Caco-2 (cell line): ENCODE measurements around the gene ZBTB17. TPM values are rescaled to one million over a fixed set of nuclear protein-coding genes. Genes with fewer than 3 reads are reported as not detected.

Experiments
- BruUV-seq: library from RNA; stranded (reverse); fragments of 400-500 nt; replicated peaks from 2 replicates; lab custom pipeline; 2021; lab: Mats Ljungman, UMichigan
- CTCF ChIA-PET: fragments of 300-600 bp; sonication (Branson Sonifier 250); formaldehyde crosslinking; loops from one replicate; lab custom pipeline; 2022; ENCODE audit warnings: antibody characterized with exemption; lab: Charles Lee
- POLR2A ChIA-PET: fragments of 300-600 bp; sonication (Branson Sonifier 250); formaldehyde crosslinking; loops from one replicate; lab custom pipeline; 2022; ENCODE audit warnings: antibody characterized with exemption; lab: Charles Lee
- DNase-seq, 2 experiments: peaks; one replicate each; pipeline versions ENCODE4 v3.0.0 to v3.0.0-alpha.2; 2020 to 2022
- H3K27me3 ChIP-seq: replicated peaks from 2 replicates; pipeline ENCODE4 v1.6.0; 2011; ENCODE audit warnings: low read length; ENCODE audit not compliant: control insufficient read depth, insufficient read depth
- H3K36me3 ChIP-seq: 2 replicates; pipeline ENCODE4 v1.5.1; 2011; ENCODE audit warnings: low read length; ENCODE audit not compliant: control insufficient read depth, insufficient read depth
- H3K4me1 ChIP-seq: fragments of 250-450 bp; sonication (Bioruptor Pico); 2 replicates; pipeline ENCODE4 v1.5.1; 2020; ENCODE audit warnings: mild to moderate bottlenecking
- H3K4me3 ChIP-seq: 2 replicates; pipeline ENCODE4 v1.5.1; 2011; ENCODE audit warnings: low read depth, mild to moderate bottlenecking, control low read depth, low read length
- H3K9me3 ChIP-seq: fragments of 250-450 bp; sonication (Bioruptor Pico); 2 replicates; pipeline ENCODE4 v1.5.1; 2020; ENCODE audit warnings: mild to moderate bottlenecking, moderate library complexity
- H3K27ac Mint-ChIP-seq: one replicate; pipeline ENCODE4 v1.8.0; 2022; ENCODE audit warnings: mixed read lengths; ENCODE audit not compliant: unreplicated experiment
- H3K27me3 Mint-ChIP-seq: one replicate; pipeline ENCODE4 v1.8.0; 2022; ENCODE audit warnings: mixed read lengths; ENCODE audit not compliant: insufficient read depth, unreplicated experiment
- H3K36me3 Mint-ChIP-seq: one replicate; pipeline ENCODE4 v1.8.0; 2022; ENCODE audit warnings: mild to moderate bottlenecking, mixed read lengths; ENCODE audit not compliant: insufficient read depth, unreplicated experiment
- H3K4me1 Mint-ChIP-seq: one replicate; pipeline ENCODE4 v1.8.0; 2022; ENCODE audit warnings: low read depth, mixed read lengths; ENCODE audit not compliant: unreplicated experiment
- H3K4me3 Mint-ChIP-seq: one replicate; pipeline ENCODE4 v1.8.0; 2022; ENCODE audit warnings: mild to moderate bottlenecking, moderate library complexity, mixed read lengths; ENCODE audit not compliant: unreplicated experiment
- H3K9me3 Mint-ChIP-seq: one replicate; pipeline ENCODE4 v1.8.0; 2022; ENCODE audit warnings: mixed read lengths; ENCODE audit not compliant: unreplicated experiment
- intact Hi-C: fragments of 100-400 bp; cut with micrococcal nuclease; formaldehyde crosslinking; loops from one replicate; pipeline ENCODE4 v1.10.0; 2022; ENCODE audit not compliant: unreplicated experiment
- total RNA-seq: library from RNA; stranded (reverse); gene quantifications from 2 replicates; pipeline ENCODE4 v1.2.3, GENCODE V29; 2022
- TF ChIP-seq, protein P1 (sequence below), 2 experiments: fragments of 200-600 bp in 1 of 2; IDR thresholded peaks; 1 replicate in 1 of 2; 2 replicates in 1 of 2; pipeline versions ENCODE4 v1.5.1 to v1.8.0; 2011 to 2022; ENCODE audit warnings: antibody characterized with exemption in 1 of 2, control low read depth in 1 of 2, inconsistent platforms in 1 of 2, low read depth in 1 of 2, low read length in 1 of 2, mild to moderate bottlenecking in 1 of 2, moderate library complexity in 1 of 2; ENCODE audit not compliant: insufficient read depth in 1 of 2, severe bottlenecking in 1 of 2, unreplicated experiment in 1 of 2

The ZBTB17 gene
- total RNA-seq, 1 experiment from 2014 or later = 23.5 TPM

DNA sequence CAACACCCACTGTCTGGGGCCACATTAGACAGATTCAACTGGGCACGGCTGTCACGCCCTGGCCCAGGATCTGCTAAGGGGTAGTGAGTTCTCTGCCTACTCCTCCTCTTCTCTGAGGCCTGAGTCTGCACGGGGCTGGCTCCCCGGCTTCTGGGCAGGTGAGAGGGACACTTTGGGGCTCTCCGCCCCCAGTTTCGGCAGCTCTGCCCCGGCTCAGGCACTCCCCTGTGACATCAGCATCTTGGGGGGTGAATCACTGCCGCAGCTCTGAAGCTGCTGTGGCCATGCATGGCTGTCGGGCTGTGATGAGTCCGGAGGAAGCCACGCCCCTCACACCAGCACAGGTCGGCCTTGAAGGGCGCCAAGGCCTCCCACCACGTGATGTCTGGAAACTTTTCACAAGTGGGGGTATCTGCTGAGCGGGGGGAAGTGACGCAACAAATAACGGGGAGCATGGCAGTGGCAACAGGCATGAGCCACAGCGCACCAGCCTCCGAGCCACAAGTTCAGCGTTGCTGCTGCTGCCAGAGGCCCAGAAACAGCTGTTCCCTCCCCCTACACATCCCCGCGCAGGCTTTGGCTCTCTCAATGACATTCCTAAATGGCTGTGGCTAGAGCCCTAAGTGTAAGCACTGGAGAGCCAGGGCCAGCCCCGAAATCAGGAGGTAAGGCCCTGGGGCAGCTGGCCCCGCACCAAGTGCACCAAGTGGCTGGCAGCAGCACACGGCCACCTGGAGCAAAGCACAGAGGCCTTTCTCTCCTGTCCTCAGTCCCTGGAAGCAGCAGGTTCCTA, 26.3 kb downstream of the ZBTB17 start:
- CTCF ChIA-PET = interaction anchor here (0.8 to 1.0 kb wide), 2 partner anchors 26 to 134 kb away, joined by 3 to 6 read pairs; partner anchors contain the start of gene ZBTB17
- H3K4me3 Mint-ChIP-seq = no peak overlapping the region
- no TSS peak for BruUV-seq
- no peak for DNase-seq
- peaks cover 10% of the 10 kb centered on the region for H3K4me1 ChIP-seq
- intact Hi-C loops = no loop called here
- H3K27me3 ChIP-seq = no peaks in the 10 kb centered on the region
- peaks cover 17% of the 10 kb centered on the region for H3K4me1 Mint-ChIP-seq
- H3K9me3 ChIP-seq = no peaks in the 10 kb centered on the region
- TF ChIP-seq, protein P1, sequence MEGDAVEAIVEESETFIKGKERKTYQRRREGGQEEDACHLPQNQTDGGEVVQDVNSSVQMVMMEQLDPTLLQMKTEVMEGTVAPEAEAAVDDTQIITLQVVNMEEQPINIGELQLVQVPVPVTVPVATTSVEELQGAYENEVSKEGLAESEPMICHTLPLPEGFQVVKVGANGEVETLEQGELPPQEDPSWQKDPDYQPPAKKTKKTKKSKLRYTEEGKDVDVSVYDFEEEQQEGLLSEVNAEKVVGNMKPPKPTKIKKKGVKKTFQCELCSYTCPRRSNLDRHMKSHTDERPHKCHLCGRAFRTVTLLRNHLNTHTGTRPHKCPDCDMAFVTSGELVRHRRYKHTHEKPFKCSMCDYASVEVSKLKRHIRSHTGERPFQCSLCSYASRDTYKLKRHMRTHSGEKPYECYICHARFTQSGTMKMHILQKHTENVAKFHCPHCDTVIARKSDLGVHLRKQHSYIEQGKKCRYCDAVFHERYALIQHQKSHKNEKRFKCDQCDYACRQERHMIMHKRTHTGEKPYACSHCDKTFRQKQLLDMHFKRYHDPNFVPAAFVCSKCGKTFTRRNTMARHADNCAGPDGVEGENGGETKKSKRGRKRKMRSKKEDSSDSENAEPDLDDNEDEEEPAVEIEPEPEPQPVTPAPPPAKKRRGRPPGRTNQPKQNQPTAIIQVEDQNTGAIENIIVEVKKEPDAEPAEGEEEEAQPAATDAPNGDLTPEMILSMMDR (IDR thresholded peaks at IDR 0.05; ENCODE audit: insufficient read depth in 1 of 2, low read depth in 1 of 2, low read length in 1 of 2, severe bottlenecking in 1 of 2, unreplicated experiment in 1 of 2) = no peak
- H3K36me3 Mint-ChIP-seq = peaks cover 23% of the 10 kb centered on the region
- POLR2A ChIA-PET = no interaction called here
- no peaks in the 10 kb centered on the region for H3K27me3 Mint-ChIP-seq
- H3K27ac Mint-ChIP-seq = no peak overlapping the region
- H3K36me3 ChIP-seq = no peaks in the 10 kb centered on the region
- no peak overlapping the region for H3K4me3 ChIP-seq
- no peaks in the 10 kb centered on the region for H3K9me3 Mint-ChIP-seq

DNA sequence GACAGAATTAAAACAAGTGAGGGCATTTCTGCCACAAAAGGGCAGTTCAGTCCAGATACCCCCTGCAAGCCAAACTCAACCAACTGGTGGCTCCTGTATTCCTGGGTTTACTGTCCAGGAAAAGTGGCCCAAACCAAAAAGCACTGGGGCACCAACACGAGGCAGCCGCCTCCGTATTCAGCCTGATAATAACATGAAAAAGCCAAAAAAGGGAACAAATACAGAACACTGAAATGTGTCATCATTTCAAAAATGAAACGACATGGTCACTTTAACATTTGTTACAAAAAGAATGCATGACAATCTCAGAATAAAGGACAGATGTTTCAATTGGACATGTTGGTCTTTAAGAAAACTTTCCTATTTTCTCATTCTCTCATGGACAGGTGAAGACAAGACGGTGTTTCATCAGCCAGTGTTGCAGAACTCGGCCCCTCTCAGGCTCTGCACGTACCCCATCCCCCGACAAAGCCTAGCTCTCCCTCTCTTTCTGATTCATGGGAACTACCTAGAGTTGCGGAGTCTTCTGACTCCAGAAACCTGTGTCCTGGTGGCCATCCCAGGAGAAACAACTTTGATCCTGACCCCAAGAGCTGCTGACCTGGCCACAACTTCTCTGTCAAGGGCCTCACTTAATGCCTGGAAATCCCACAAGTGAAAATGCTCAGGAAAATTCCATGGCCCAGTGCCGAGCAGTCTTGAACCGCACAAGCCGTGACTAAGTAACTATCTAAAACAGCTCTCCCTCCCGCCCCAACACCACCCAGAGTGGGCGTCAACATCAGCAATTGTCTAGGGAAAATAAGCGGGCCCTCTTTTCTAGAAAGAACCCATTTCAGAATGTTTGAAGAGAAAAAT, 27.1 kb downstream of the ZBTB17 start:
- Histone ChIP-seq H3K9me3 (no peaks in the 10 kb centered on the region), H3K36me3 (no peaks in the 10 kb centered on the region), H3K4me3 (no peak overlapping the region), H3K4me1 (peaks cover 10% of the 10 kb centered on the region), H3K27me3 (no peaks in the 10 kb centered on the region)
- H3K27me3 Mint-ChIP-seq = no peaks in the 10 kb centered on the region
- no TSS peak for BruUV-seq
- POLR2A ChIA-PET = no interaction called here
- no peak overlapping the region for H3K4me3 Mint-ChIP-seq
- DNase-seq = no peak
- intact Hi-C loops = no loop called here
- CTCF ChIA-PET = interaction anchor here (1.0 kb wide), 1 partner anchor 133 kb away, joined by 6 read pairs; no protein-coding TSS in a partner anchor
- H3K36me3 Mint-ChIP-seq = peaks cover 28% of the 10 kb centered on the region
- no peaks in the 10 kb centered on the region for H3K9me3 Mint-ChIP-seq
- no peak overlapping the region for H3K27ac Mint-ChIP-seq
- H3K4me1 Mint-ChIP-seq = peaks cover 17% of the 10 kb centered on the region
- TF ChIP-seq, protein P1 (IDR thresholded peaks at IDR 0.05; ENCODE audit: insufficient read depth in 1 of 2, low read depth in 1 of 2, low read length in 1 of 2, severe bottlenecking in 1 of 2, unreplicated experiment in 1 of 2) = no peak

DNA sequence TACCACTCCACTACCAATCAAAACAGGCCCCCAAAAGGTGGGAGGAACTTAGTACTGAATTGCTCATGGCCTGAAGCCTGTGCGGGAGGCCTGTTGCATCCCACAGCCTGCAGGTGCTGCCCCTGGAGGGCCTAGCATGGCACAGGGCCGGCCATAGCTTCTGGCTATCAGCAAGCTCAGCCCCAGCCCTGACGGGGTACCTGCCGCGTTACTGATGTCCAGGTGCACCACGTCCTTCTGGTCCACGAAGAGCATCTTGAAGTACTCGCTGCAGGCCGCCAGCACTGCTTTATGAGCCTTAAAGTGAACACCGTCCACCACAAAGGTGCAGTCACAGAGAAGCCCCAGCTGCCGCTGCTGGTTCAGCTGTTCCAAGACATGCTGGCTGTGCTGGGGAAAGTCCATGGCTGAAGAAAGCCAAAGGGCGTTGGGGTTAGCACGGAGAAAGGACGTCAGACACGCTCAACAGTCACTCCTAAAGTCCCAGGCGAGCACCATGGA, 27.8 kb downstream of the ZBTB17 start:
- Mint-ChIP-seq H3K4me1 (peaks cover 17% of the 10 kb centered on the region), H3K27ac (no peak overlapping the region), H3K9me3 (no peaks in the 10 kb centered on the region), H3K27me3 (no peaks in the 10 kb centered on the region), H3K36me3 (peaks cover 28% of the 10 kb centered on the region), H3K4me3 (no peak overlapping the region)
- Histone ChIP-seq H3K4me1 (peaks cover 10% of the 10 kb centered on the region), H3K9me3 (no peaks in the 10 kb centered on the region), H3K27me3 (no peaks in the 10 kb centered on the region), H3K4me3 (no peak overlapping the region), H3K36me3 (no peaks in the 10 kb centered on the region)
- intact Hi-C loops = no loop called here
- no TSS peak for BruUV-seq
- POLR2A ChIA-PET = no interaction called here
- TF ChIP-seq, protein P1 (IDR thresholded peaks at IDR 0.05; ENCODE audit: insufficient read depth in 1 of 2, low read depth in 1 of 2, low read length in 1 of 2, severe bottlenecking in 1 of 2, unreplicated experiment in 1 of 2) = no peak
- no peak for DNase-seq
- CTCF ChIA-PET = no interaction called here
